B cell (primary cell): ENCODE measurements around the gene ZNF793. TPM values are rescaled to one million over a fixed set of nuclear protein-coding genes. Genes with fewer than 3 reads are reported as not detected.

Experiments
- ATAC-seq: fragments of 200-7000 bp; cut with Tn5 transposase; one replicate; pipeline ENCODE4 v1.10.0; 2021; ENCODE audit warnings: low read depth, mild to moderate bottlenecking, moderate number of reproducible peaks, moderate library complexity
- CTCF ChIA-PET: fragments of 350-600 bp; sonication (Branson Sonifier 250); formaldehyde crosslinking; loops from one replicate; lab custom pipeline; 2021; ENCODE audit warnings: antibody characterized with exemption, inconsistent platforms; lab: Charles Lee
- POLR2A ChIA-PET: fragments of 350-600 bp; sonication (Branson Sonifier 250); formaldehyde crosslinking; loops from one replicate; lab custom pipeline; 2021; ENCODE audit warnings: antibody characterized with exemption; lab: Charles Lee
- DNase-seq: peaks from one replicate; pipeline ENCODE4 v3.0.0; 2013
- H2AFZ ChIP-seq: 2 replicates; pipeline ENCODE4 v1.6.1; 2012; ENCODE audit warnings: mild to moderate bottlenecking, low read depth, low read length; ENCODE audit not compliant: insufficient read depth, poor library complexity, severe bottlenecking
- H3K27ac ChIP-seq, 2 donors: 1 replicate in 1 of 2; 2 replicates in 1 of 2; pipeline ENCODE4 v1.5.1; 2012 to 2013; ENCODE audit warnings: low read length in 2 of 2, mild to moderate bottlenecking in 2 of 2, moderate library complexity in 1 of 2
- H3K27me3 ChIP-seq, 4 experiments: fragments of 200-600 bp in 1 of 4; sonication (generic) in 1 of 4; replicated peaks in 1 of 4; 1 replicate in 2 of 4; 2 replicates in 2 of 4; pipeline versions ENCODE4 v1.6.1 to v1.7.0; 2013 to 2016; ENCODE audit warnings: low read length in 3 of 4, mild to moderate bottlenecking in 2 of 4, mixed read lengths in 1 of 4, moderate library complexity in 1 of 4; ENCODE audit not compliant: insufficient read depth in 4 of 4, control insufficient read depth in 3 of 4; ENCODE audit errors: control extremely low read depth in 1 of 4
- H3K36me3 ChIP-seq, 2 experiments: replicated peaks in 1 of 2; 1 replicate in 1 of 2; 2 replicates in 1 of 2; pipeline versions ENCODE4 v1.6.1 to v1.7.1; 2013; ENCODE audit warnings: low read length in 1 of 2; ENCODE audit not compliant: insufficient read depth in 2 of 2, control insufficient read depth in 1 of 2; ENCODE audit errors: control extremely low read depth in 1 of 2, extremely low read depth in 1 of 2
- H3K4me1 ChIP-seq, 2 donors: fragments of 200-600 bp in 1 of 2; sonication (generic) in 1 of 2; 1 replicate in 1 of 2; 2 replicates in 1 of 2; pipeline versions ENCODE4 v1.5.1 to v1.6.1; 2013 to 2017; ENCODE audit warnings: low read length in 2 of 2; ENCODE audit not compliant: control insufficient read depth in 2 of 2, insufficient read depth in 2 of 2
- H3K4me2 ChIP-seq: replicated peaks from 2 replicates; pipeline ENCODE3; 2012; ENCODE audit warnings: mild to moderate bottlenecking, low read depth, low read length; ENCODE audit not compliant: poor library complexity, severe bottlenecking
- H3K4me3 ChIP-seq, 5 experiments: fragments of 200-600 bp in 1 of 5; sonication (generic) in 1 of 5; 1 replicate in 3 of 5; 2 replicates in 2 of 5; pipeline versions ENCODE4 v1.5.1 to v1.7.0; 2011 to 2016; ENCODE audit warnings: low read length in 4 of 5, mild to moderate bottlenecking in 4 of 5, low read depth in 2 of 5, control low read depth in 1 of 5, moderate library complexity in 1 of 5; ENCODE audit not compliant: insufficient read depth in 1 of 5; ENCODE audit errors: control extremely low read depth in 1 of 5, extremely low read depth in 1 of 5
- H3K79me2 ChIP-seq: fragments of 200-600 bp; sonication (generic); one replicate; pipeline ENCODE4 v1.6.0; 2016; ENCODE audit warnings: low read length; ENCODE audit not compliant: control insufficient read depth, insufficient read depth
- H3K9ac ChIP-seq: fragments of 200-600 bp; sonication (generic); 2 replicates; pipeline ENCODE4 v1.6.1; 2017; ENCODE audit warnings: mild to moderate bottlenecking, low read length, moderate library complexity
- H3K9me3 ChIP-seq, 3 donors: one replicate each; pipeline versions ENCODE4 v1.6.1 to v1.7.1; 2013; ENCODE audit warnings: low read length in 2 of 3; ENCODE audit not compliant: control insufficient read depth in 2 of 3, insufficient read depth in 1 of 3; ENCODE audit errors: control extremely low read depth in 1 of 3
- H4K20me1 ChIP-seq: 2 replicates; pipeline ENCODE4 v1.6.0; 2012; ENCODE audit warnings: mild to moderate bottlenecking, low read length; ENCODE audit not compliant: insufficient read depth, control insufficient read depth, poor library complexity, severe bottlenecking
- H3K27ac Mint-ChIP-seq: one replicate; pipeline ENCODE4 v1.8.0; 2021; ENCODE audit warnings: mixed read lengths
- H3K27me3 Mint-ChIP-seq: one replicate; pipeline ENCODE4 v1.8.0; 2021; ENCODE audit warnings: mixed read lengths
- H3K4me1 Mint-ChIP-seq: one replicate; pipeline ENCODE4 v1.8.0; 2021; ENCODE audit warnings: mixed read lengths
- H3K4me3 Mint-ChIP-seq: one replicate; pipeline ENCODE4 v1.8.0; 2021; ENCODE audit warnings: mixed read lengths
- H3K9me3 Mint-ChIP-seq: one replicate; pipeline ENCODE4 v1.8.0; 2022; ENCODE audit warnings: mixed read lengths; ENCODE audit not compliant: insufficient read depth
- CTCF ChIP-seq: fragments of 200-600 bp; IDR thresholded peaks from one replicate; pipeline ENCODE4 v1.8.0; 2022; ENCODE audit warnings: antibody characterized with exemption, mild to moderate bottlenecking
- EZH2 ChIP-seq: IDR thresholded peaks from 2 replicates; pipeline ENCODE4 v1.6.1; 2012; ENCODE audit warnings: borderline replicate concordance, low read depth, mild to moderate bottlenecking, moderate library complexity, low read length; ENCODE audit not compliant: insufficient read depth, poor library complexity, severe bottlenecking
- WGBS: methylation state at CpG from one replicate; pipeline ENCODE4 v1.1.5; 2013; ENCODE audit warnings: missing lambda C conversion rate; ENCODE audit not compliant: insufficient coverage; 5-methylcytosine and 5-hydroxymethylcytosine counted together
- intact Hi-C: fragments of 100-400 bp; cut with micrococcal nuclease; formaldehyde crosslinking; loops from one replicate; pipeline ENCODE4 v1.10.0; 2022
- polyA plus RNA-seq: library from polyadenylated mRNA; depleted of rRNA; stranded (reverse); fragments of >200 nt; gene quantifications from 2 replicates; pipeline ENCODE4 v1.2.3, GENCODE V29; 2012
- total RNA-seq, 2 donors: library from RNA; stranded (reverse); fragments of 120-200 nt in 1 of 2; gene quantifications; 1 replicate in 1 of 2; 2 replicates in 1 of 2; pipeline versions ENCODE4 v1.2.3 to v1.2.4, GENCODE V29; 2013 to 2022

Gene ZNF793
- total and polyA plus RNA-seq, 2 donors (not counting 1 experiment from before 2014, with no cell fraction given) = 4.1 to 12.7 TPM

DNA sequence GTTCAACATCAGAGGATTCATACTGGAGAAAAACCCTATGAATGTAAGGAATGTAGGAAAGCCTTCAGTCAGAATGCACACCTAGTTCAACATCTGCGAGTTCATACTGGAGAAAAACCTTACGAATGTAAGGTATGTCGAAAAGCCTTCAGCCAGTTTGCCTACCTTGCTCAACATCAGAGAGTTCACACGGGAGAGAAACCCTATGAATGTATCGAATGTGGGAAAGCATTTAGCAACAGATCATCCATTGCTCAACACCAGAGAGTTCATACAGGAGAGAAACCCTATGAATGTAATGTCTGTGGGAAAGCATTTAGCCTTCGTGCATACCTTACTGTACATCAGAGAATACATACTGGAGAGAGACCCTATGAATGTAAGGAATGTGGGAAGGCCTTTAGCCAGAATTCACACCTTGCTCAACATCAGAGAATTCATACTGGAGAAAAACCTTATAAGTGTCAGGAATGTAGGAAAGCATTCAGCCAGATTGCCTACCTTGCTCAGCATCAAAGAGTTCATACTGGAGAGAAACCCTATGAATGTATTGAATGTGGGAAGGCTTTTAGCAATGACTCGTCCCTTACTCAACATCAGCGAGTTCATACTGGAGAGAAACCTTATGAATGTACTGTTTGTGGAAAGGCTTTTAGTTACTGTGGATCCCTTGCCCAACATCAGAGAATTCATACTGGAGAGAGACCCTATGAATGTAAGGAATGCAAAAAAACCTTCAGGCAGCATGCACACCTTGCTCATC is 22.2 kb upstream of the ZNF793 start:
- Histone ChIP-seq H3K9ac (no peak overlapping the region), H3K4me1 (no peaks in the 10 kb centered on the region), H4K20me1 (no peaks in the 10 kb centered on the region), H3K4me3 (no peak overlapping the region), H2AFZ (no peak overlapping the region), H3K36me3 (peaks cover 18 to 49% of the 10 kb centered on the region in 2 experiments), H3K27ac (no peak overlapping the region), H3K9me3 (peaks cover 24 to 85% (median 53%) of the 10 kb centered on the region in 3 donors), H3K79me2 (no peaks in the 10 kb centered on the region), H3K27me3 (no peaks in the 10 kb centered on the region), H3K4me2 (no peak overlapping the region)
- intact Hi-C loops = no loop called here
- H3K4me3 Mint-ChIP-seq = no peak overlapping the region
- no peak overlapping the region for H3K27ac Mint-ChIP-seq
- no peaks in the 10 kb centered on the region for H3K27me3 Mint-ChIP-seq
- POLR2A ChIA-PET = no interaction called here
- ATAC-seq (no peak), DNase-seq (no peak)
- peaks cover 30% of the 10 kb centered on the region for H3K9me3 Mint-ChIP-seq
- H3K4me1 Mint-ChIP-seq = no peaks in the 10 kb centered on the region
- WGBS = no CpG with 5 or more reads among the region's 8 CpGs
- TF ChIP-seq CTCF (no peak), EZH2 (no peak)
- CTCF ChIA-PET = no interaction called here

GRCh38 chr19:37492213-37492612 is 14.5 kb upstream of the ZNF793 start:
- Histone ChIP-seq H3K79me2 (no peaks in the 10 kb centered on the region), H3K4me1 (no peaks in the 10 kb centered on the region), H4K20me1 (no peaks in the 10 kb centered on the region), H3K27ac (no peak overlapping the region), H3K36me3 (no peaks in the 10 kb centered on the region), H3K9me3 (peaks cover 10 to 70% (median 56%) of the 10 kb centered on the region in 3 donors), H3K9ac (no peak overlapping the region), H3K4me3 (no peak overlapping the region), H2AFZ (no peak overlapping the region), H3K27me3 (no peaks in the 10 kb centered on the region), H3K4me2 (no peak overlapping the region)
- DNase-seq (no peak), ATAC-seq (no peak)
- ChIA-PET CTCF (no interaction called here), POLR2A (no interaction called here)
- intact Hi-C loops = no loop called here
- Mint-ChIP-seq H3K27me3 (no peaks in the 10 kb centered on the region), H3K27ac (no peak overlapping the region), H3K4me1 (no peaks in the 10 kb centered on the region), H3K9me3 (peaks cover 30% of the 10 kb centered on the region), H3K4me3 (no peak overlapping the region)
- no peak for TF ChIP-seq EZH2
- no CpG with 5 or more reads among the region's 3 CpGs for WGBS
